C4-2B (cell line): ENCODE measurements around the gene KRTAP5-4.

ENCODE experiments used
- CTCF ChIP-seq: fragments of 450-650 bp; conservative IDR thresholded peaks from 2 replicates; pipeline ENCODE4 v1.5.1; 2017; ENCODE audit warnings: mild to moderate bottlenecking
- ZFX ChIP-seq: fragments of 450-650 bp; IDR thresholded peaks from 2 replicates; pipeline ENCODE4 v1.6.1; 2017

GRCh38 chr11:1633864-1634263, 11.9 kb upstream of the KRTAP5-4 start:
- TF ChIP-seq CTCF (no peak), ZFX (no peak)
